H1 (cell line): Measurements from ENCODE around the gene GASK1B. TPM values are rescaled to one million over a fixed set of nuclear protein-coding genes. Genes with fewer than 3 reads are reported as not detected.

Experiments
- CBX5 ChIP-seq: fragments of 300-800, 300-1000 bp; sonication (generic); IDR thresholded peaks from 2 replicates; pipeline ENCODE4 v1.7.1; 2016; ENCODE audit warnings: antibody characterized with exemption, low read length, low read depth
- CREB1 ChIP-seq: IDR thresholded peaks from 2 replicates; pipeline ENCODE4 v1.6.1; 2012; ENCODE audit warnings: inconsistent platforms
- EP300 ChIP-seq, 2 experiments: IDR thresholded peaks; 1 replicate in 1 of 2; 2 replicates in 1 of 2; pipeline ENCODE4 v1.6.1; 2011 to 2012; ENCODE audit warnings: low read depth in 2 of 2, low read length in 2 of 2, mild to moderate bottlenecking in 2 of 2, borderline replicate concordance in 1 of 2, inconsistent platforms in 1 of 2, moderate library complexity in 1 of 2
- KDM5A ChIP-seq: fragments of 200-600 bp; IDR thresholded peaks from 2 replicates; pipeline ENCODE4 v1.7.1; 2012; ENCODE audit warnings: mild to moderate bottlenecking, low read length, inconsistent platforms, mixed read lengths
- RAD21 ChIP-seq, 2 experiments: IDR thresholded peaks in 1 of 2; conservative IDR thresholded peaks in 1 of 2; 2 replicates each; pipeline ENCODE4 v1.6.1; 2011; ENCODE audit warnings: low read depth in 2 of 2, low read length in 2 of 2, improper control_type of control experiment in 1 of 2, inconsistent platforms in 1 of 2, mild to moderate bottlenecking in 1 of 2, moderate library complexity in 1 of 2
- RNF2 ChIP-seq: fragments of 200-900, 300-1000 bp; sonication (generic); IDR thresholded peaks from 2 replicates; pipeline ENCODE4 v1.7.1; 2016; ENCODE audit warnings: borderline replicate concordance, low read depth, mild to moderate bottlenecking, antibody characterized with exemption, low read length; ENCODE audit not compliant: poor library complexity, severe bottlenecking; ENCODE audit errors: missing control alignments
- SAP30 ChIP-seq: fragments of 300-600 bp; sonication (generic); IDR thresholded peaks from 2 replicates; pipeline ENCODE4 v1.7.1; 2012; ENCODE audit warnings: low read length, moderate library complexity, mild to moderate bottlenecking, inconsistent platforms; ENCODE audit not compliant: insufficient read depth, insufficient replicate concordance
- SIN3A ChIP-seq, 2 experiments: IDR thresholded peaks in 1 of 2; conservative IDR thresholded peaks in 1 of 2; 2 replicates each; pipeline ENCODE4 v1.6.1; 2011 to 2012; ENCODE audit warnings: low read length in 2 of 2, improper control_type of control experiment in 1 of 2, low read depth in 1 of 2, mild to moderate bottlenecking in 1 of 2
- SP4 ChIP-seq: IDR thresholded peaks from 2 replicates; pipeline ENCODE4 v1.6.1; 2012; ENCODE audit warnings: low read length, inconsistent platforms
- SUZ12 ChIP-seq: fragments of 200-600 bp; sonication (generic); IDR thresholded peaks from 2 replicates; pipeline ENCODE4 v1.6.1; 2012; ENCODE audit warnings: mild to moderate bottlenecking, inconsistent platforms, low read length, moderate library complexity, mixed read lengths
- TAF1 ChIP-seq: IDR thresholded peaks from 2 replicates; pipeline ENCODE4 v1.6.1; 2011; ENCODE audit warnings: mild to moderate bottlenecking, low read depth, low read length
- polyA plus RNA-seq, 7 experiments: library from polyadenylated mRNA; depleted of rRNA in 3 of 7; stranded (reverse) in 5 of 7; unstranded in 2 of 7; fragments of >200 nt in 5 of 7; fragments of 200-250 nt in 2 of 7; gene quantifications; 1 replicate in 5 of 7; 2 replicates in 1 of 7; 4 replicates in 1 of 7; pipeline versions ENCODE4 v1.2.1 to v1.2.3, GENCODE V29; 2011 to 2013; ENCODE audit warnings: missing spikeins in 2 of 7, mixed read lengths in 2 of 7
- total RNA-seq: library from RNA; stranded (reverse); fragmentation: NEBNext Ultra II Directional; extraction: Animal tissue kit (Norgen Biotek cat#: 25700); gene quantifications from 2 replicates; pipeline ENCODE4 v1.2.1, GENCODE V29; 2021

Gene GASK1B
- total and polyA plus RNA-seq, 2 of the 8 experiments (the other 6 are each of a cell fraction or from before 2014, with no cell fraction given): not detected

DNA sequence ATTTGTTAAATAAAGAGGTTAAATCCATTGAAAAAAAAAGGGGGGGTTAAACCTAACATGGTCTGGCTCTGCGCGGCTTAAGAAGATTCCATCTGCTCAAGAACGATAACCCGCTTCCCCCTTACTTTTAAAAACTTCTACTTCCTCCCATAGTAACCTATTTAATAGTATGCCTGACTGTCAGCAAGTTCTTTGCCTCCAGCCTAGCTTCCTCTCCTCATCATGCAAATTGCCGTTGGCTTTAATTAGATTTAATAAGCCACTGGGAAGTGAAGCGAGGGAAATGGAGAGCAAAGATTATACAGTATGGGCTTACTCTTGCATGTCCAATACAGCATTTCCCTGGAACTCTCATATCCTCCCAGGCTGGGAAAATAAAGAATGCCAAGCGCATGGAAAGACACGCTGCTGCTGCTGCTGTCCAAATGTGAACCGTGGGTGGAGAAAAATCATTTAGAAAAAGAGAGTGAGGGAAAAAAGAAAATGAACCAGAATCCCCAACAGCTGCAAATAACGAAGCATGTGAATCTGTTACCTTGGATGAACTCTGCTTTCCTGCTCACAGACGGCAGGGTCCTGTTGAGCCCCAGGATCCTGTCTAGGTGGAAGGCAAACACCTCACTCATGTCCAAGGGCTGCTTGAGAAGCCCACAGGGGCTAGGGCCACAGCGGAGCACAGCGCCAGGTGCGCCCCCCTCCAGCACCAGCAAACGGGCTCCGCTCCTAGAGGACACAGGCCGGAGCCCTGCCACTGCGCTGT, 2.7 kb downstream of the GASK1B start (continued):
- no peak for TF ChIP-seq SP4
- no peak for TF ChIP-seq EP300 (IDR thresholded peaks at IDR 0.05; ENCODE audit: borderline replicate concordance in 1 of 2, low read depth in 2 of 2, low read length in 2 of 2)
- TF ChIP-seq SUZ12: no peak
- TF ChIP-seq KDM5A: no peak
- TF ChIP-seq SIN3A (conservative IDR thresholded peaks at IDR 0.05 in 1 of 2, IDR thresholded peaks at IDR 0.05 in 1 of 2; ENCODE audit: low read depth in 1 of 2, low read length in 2 of 2): no peak
- TF ChIP-seq CBX5: no peak
- TF ChIP-seq TAF1: no peak
- no peak for TF ChIP-seq CREB1
- TF ChIP-seq RAD21 (IDR thresholded peaks at IDR 0.05 in 1 of 2, conservative IDR thresholded peaks at IDR 0.05 in 1 of 2; ENCODE audit: low read depth in 2 of 2, low read length in 2 of 2): no peak
- TF ChIP-seq RNF2: no peak
- no peak for TF ChIP-seq SAP30
